Mammary epithelial cell (primary cell): ENCODE data around the gene PPFIBP1.
A peak's percentile ranks its signal among the peaks of the same experiment; 100 is the strongest.

ENCODE experiments used
- CTCF ChIP-seq, 2 donors: IDR thresholded peaks in 1 of 2; conservative IDR thresholded peaks in 1 of 2; 2 replicates each; pipeline ENCODE4 v1.5.1; 2011 to 2012; ENCODE audit warnings: inconsistent platforms in 2 of 2, low read length in 2 of 2, mild to moderate bottlenecking in 2 of 2, control low read depth in 1 of 2, low read depth in 1 of 2; ENCODE audit not compliant: insufficient read depth in 1 of 2; ENCODE audit errors: extremely low read depth in 1 of 2
- EZH2 ChIP-seq: IDR thresholded peaks from 2 replicates; pipeline ENCODE4 v1.6.1; 2012; ENCODE audit warnings: low read length, inconsistent platforms, borderline replicate concordance

- TF ChIP-seq CTCF (conservative IDR thresholded peaks at IDR 0.05 in 1 of 2, IDR thresholded peaks at IDR 0.05 in 1 of 2; ENCODE audit: extremely low read depth in 1 of 2, insufficient read depth in 1 of 2, low read depth in 1 of 2, low read length in 2 of 2) (peak; percentile 90 to 93), EZH2 (no peak)
Observed at GRCh38 chr12:27703720-27704452, 179.9 kb downstream of the PPFIBP1 start.
